DND-41 (cell line): ENCODE results near the gene MINDY4.

ENCODE experiments used
- EZH2 ChIP-seq: IDR thresholded peaks from 3 replicates; pipeline ENCODE4 v1.6.1; 2012; ENCODE audit warnings: borderline replicate concordance, low read depth, mild to moderate bottlenecking, moderate library complexity, low read length, inconsistent platforms; ENCODE audit not compliant: severe bottlenecking
- TF ChIP-seq, protein P1 (sequence below): IDR thresholded peaks from 2 replicates; pipeline ENCODE4 v1.5.1; 2012; ENCODE audit warnings: borderline replicate concordance, low read length, moderate library complexity, mild to moderate bottlenecking; ENCODE audit not compliant: poor library complexity, severe bottlenecking; ENCODE audit errors: extremely low read depth

DNA sequence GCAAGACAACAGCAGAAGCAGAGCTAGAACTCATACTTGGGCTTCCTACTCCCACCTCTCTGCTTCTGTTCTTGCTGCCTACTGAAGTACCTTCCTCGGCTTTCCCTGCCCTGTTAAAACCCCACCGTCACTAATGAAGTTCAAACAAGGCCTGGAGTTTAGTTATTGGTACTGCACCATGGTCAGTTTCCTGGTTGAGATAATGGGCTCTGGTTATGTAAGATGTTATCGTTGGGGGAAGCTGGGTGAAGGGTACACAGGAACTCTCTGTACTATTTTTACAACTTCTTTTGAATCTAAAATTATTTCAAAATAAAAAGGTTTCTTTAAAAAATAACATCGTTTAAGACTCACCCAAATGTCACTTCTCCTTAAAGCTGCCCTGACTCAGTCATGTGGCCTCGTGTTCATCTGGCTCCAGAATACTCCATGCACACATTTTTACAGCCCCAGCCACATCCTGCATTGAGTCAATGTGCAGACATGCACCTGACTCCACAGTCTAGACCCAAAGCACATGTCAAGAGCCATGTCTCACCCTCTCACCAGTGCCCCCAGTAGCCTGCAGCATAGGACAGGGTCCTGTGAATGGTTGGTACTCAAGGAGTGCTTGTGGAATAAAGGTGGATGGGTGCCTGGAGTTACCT, 103.6 kb downstream of the MINDY4 start:
- TF ChIP-seq, protein P1, sequence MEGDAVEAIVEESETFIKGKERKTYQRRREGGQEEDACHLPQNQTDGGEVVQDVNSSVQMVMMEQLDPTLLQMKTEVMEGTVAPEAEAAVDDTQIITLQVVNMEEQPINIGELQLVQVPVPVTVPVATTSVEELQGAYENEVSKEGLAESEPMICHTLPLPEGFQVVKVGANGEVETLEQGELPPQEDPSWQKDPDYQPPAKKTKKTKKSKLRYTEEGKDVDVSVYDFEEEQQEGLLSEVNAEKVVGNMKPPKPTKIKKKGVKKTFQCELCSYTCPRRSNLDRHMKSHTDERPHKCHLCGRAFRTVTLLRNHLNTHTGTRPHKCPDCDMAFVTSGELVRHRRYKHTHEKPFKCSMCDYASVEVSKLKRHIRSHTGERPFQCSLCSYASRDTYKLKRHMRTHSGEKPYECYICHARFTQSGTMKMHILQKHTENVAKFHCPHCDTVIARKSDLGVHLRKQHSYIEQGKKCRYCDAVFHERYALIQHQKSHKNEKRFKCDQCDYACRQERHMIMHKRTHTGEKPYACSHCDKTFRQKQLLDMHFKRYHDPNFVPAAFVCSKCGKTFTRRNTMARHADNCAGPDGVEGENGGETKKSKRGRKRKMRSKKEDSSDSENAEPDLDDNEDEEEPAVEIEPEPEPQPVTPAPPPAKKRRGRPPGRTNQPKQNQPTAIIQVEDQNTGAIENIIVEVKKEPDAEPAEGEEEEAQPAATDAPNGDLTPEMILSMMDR: no peak
- no peak for TF ChIP-seq EZH2
